Osteocyte (in vitro differentiated cells): ENCODE data around the gene RAPSN. TPM values are rescaled to one million over a fixed set of nuclear protein-coding genes. Genes with fewer than 3 reads are reported as not detected.

Experiments used
- DNase-seq: peaks from one replicate; pipeline ENCODE4 v3.0.0; 2021; ENCODE audit warnings: mixed read lengths; ENCODE audit not compliant: unreplicated experiment; ENCODE audit errors: extremely low spot score
- H3K27ac Mint-ChIP-seq: one replicate; pipeline ENCODE4 v1.8.0; 2021; ENCODE audit warnings: mild to moderate bottlenecking, mixed read lengths; ENCODE audit not compliant: unreplicated experiment
- H3K27me3 Mint-ChIP-seq: one replicate; pipeline ENCODE4 v1.8.0; 2021; ENCODE audit warnings: mixed read lengths; ENCODE audit not compliant: unreplicated experiment
- H3K36me3 Mint-ChIP-seq: one replicate; pipeline ENCODE4 v1.8.0; 2021; ENCODE audit warnings: mixed read lengths; ENCODE audit not compliant: unreplicated experiment
- H3K4me1 Mint-ChIP-seq: one replicate; pipeline ENCODE4 v1.8.0; 2021; ENCODE audit warnings: mixed read lengths; ENCODE audit not compliant: unreplicated experiment
- H3K4me3 Mint-ChIP-seq: one replicate; pipeline ENCODE4 v1.8.0; 2021; ENCODE audit warnings: mild to moderate bottlenecking, moderate library complexity, mixed read lengths; ENCODE audit not compliant: unreplicated experiment
- H3K9me3 Mint-ChIP-seq: one replicate; pipeline ENCODE4 v1.8.0; 2021; ENCODE audit warnings: mixed read lengths; ENCODE audit not compliant: unreplicated experiment
- CTCF ChIP-seq: fragments of 200-600 bp; sonication (generic); IDR thresholded peaks from 2 replicates; pipeline ENCODE4 v1.5.0; 2021; ENCODE audit warnings: antibody characterized with exemption, mild to moderate bottlenecking, moderate library complexity
- total RNA-seq: library from RNA; stranded (reverse); gene quantifications from 2 replicates; pipeline ENCODE4 v1.2.1, GENCODE V29; 2021

RAPSN gene
- total RNA-seq, 1 donor from 2014 or later: 0.24 TPM

GRCh38 chr11:47470671-47471070, 21.7 kb upstream of the RAPSN start:
- Mint-ChIP-seq H3K36me3 (peaks cover 46% of the 10 kb centered on the region), H3K27ac (peak overlapping the region; percentile 14), H3K4me3 (no peak overlapping the region), H3K27me3 (no peaks in the 10 kb centered on the region), H3K9me3 (no peaks in the 10 kb centered on the region), H3K4me1 (peaks cover 39% of the 10 kb centered on the region)
- no peak for DNase-seq
- no peak for TF ChIP-seq CTCF

DNA sequence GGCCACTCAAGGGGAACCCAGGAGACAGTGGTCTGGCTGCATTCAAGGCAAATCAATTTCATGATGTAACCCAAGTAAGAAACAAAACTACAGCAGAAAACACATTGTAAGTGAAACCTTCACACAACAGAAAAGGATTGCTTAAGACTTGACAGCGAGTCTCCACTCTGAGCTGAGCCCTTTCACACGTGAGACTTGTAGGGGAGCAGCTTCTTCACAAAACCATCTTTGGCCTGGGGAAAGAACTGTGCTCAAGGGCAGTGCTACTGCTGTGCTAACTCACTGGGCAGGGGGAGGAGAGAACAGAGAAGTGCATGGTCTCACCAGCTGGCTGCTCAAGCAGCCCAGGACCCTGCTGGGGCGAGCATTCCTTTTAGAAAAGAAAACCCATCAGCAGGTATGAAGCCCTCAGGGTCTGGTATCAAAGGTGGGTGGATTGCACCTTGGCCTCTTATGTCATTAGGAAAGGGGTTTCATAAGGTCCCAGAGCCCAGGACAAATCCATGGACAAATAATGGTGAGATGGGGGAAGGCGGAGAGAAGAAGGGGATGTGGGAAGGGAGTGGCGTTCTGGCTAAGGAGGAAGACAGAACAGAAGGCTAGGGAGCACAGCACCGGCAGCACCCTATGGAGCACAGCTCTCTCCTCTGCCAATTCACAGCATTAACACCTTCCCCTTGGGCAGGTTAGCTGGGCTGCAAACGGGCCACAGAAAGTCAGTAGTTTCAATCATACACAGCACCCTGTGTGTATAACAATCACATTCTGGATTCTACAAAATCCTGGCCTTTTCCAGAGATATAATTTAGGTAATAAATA, 20.6 kb upstream of the RAPSN start:
- H3K4me3 Mint-ChIP-seq: no peak overlapping the region

DNA sequence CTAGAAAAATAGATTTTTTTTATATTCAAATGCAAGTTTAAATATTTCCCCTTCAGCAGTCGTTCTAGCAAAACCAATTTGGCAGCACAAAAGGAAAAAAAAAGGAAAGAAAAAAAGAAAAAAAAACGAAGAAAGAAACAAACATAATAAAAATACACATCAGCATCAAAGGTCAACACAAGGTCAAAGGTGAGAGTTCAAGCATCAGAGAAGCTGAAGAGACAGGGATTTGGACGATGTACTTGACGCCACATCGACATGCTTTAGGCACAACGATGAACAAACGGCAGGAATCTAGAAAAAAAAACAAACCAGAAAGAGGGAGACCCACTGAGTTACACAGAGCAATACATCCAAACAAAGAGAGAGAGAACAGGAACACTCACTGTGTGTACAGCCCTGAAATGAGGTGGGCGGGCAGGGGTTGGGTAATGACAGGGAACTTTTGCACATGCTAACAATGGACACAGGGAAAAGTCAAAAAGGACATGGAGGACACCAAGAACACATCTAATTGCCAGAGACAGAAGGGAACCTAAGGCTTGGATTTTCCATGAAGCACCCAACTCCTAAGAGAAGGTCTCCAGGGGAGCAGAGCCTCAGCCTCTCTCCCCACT, 19.8 kb upstream of the RAPSN start:
- DNase-seq: no peak
- TF ChIP-seq CTCF: no peak
- Mint-ChIP-seq H3K4me3 (no peak overlapping the region), H3K36me3 (peaks cover 36% of the 10 kb centered on the region), H3K4me1 (peaks cover 47% of the 10 kb centered on the region), H3K27ac (peak overlapping the region; percentile 77), H3K27me3 (no peaks in the 10 kb centered on the region), H3K9me3 (no peaks in the 10 kb centered on the region)

More for the DNA sequence above, 20.6 kb upstream of the RAPSN start:
- Mint-ChIP-seq H3K27ac (peak overlapping the region; percentile 77), H3K9me3 (no peaks in the 10 kb centered on the region), H3K27me3 (no peaks in the 10 kb centered on the region), H3K36me3 (peaks cover 38% of the 10 kb centered on the region), H3K4me1 (peaks cover 47% of the 10 kb centered on the region)
- TF ChIP-seq CTCF: no peak
- DNase-seq: no peak

GRCh38 chr11:47467357-47467756, 18.4 kb upstream of the RAPSN start:
- peaks cover 47% of the 10 kb centered on the region for H3K4me1 Mint-ChIP-seq
- peak overlapping the region; percentile 80 for H3K27ac Mint-ChIP-seq
- H3K9me3 Mint-ChIP-seq: no peaks in the 10 kb centered on the region
- H3K27me3 Mint-ChIP-seq: no peaks in the 10 kb centered on the region
- DNase-seq: no peak
- TF ChIP-seq CTCF: no peak
- peaks cover 28% of the 10 kb centered on the region for H3K36me3 Mint-ChIP-seq
- no peak overlapping the region for H3K4me3 Mint-ChIP-seq

DNA sequence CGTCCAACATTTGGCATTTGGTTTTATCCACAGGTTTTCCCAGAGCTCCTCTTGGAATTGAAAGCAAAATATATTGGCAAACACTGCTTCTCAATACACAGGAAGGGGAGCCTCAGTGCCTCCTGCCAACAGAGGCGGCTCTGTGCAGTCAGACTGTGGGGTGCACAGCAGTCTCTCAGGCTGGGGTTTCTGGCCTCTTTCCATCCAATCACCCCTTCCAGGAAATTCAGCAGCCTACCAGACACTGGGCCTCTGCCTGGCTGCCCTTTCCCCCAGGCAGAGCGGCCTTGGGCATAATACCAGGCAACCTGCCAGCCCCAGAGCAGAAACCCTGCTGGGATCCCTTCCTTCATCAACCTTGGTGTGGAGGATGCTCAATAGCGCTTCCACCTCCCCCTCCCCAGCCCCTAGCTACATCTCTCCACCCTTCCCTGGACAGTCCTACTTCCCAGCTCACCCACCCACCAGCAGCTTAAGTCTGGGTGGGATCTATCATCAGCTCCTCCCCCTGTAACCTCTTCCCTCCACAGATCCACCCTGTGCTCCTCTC, 17.8 kb upstream of the RAPSN start:
- no peak for DNase-seq
- Mint-ChIP-seq H3K9me3 (no peaks in the 10 kb centered on the region), H3K4me1 (peaks cover 47% of the 10 kb centered on the region), H3K36me3 (peaks cover 27% of the 10 kb centered on the region), H3K27me3 (no peaks in the 10 kb centered on the region), H3K27ac (peak overlapping the region; percentile 80), H3K4me3 (no peak overlapping the region)
- no peak for TF ChIP-seq CTCF
